Myocyte (in vitro differentiated cells): Measurements from ENCODE around the gene MAGI3. TPM values are rescaled to one million over a fixed set of nuclear protein-coding genes. Genes with fewer than 3 reads are reported as not detected.

Source experiments
- DNase-seq: peaks from one replicate; pipeline ENCODE4 v3.0.0-alpha.2; 2012; ENCODE audit warnings: low read depth
- total RNA-seq: library from RNA; depleted of rRNA; stranded (reverse); fragments of >200 nt; gene quantifications from 2 replicates; pipeline ENCODE4 v1.2.3, GENCODE V29; 2014

Gene MAGI3
- total RNA-seq, 1 donor from 2014 or later = 8.4 TPM

DNA sequence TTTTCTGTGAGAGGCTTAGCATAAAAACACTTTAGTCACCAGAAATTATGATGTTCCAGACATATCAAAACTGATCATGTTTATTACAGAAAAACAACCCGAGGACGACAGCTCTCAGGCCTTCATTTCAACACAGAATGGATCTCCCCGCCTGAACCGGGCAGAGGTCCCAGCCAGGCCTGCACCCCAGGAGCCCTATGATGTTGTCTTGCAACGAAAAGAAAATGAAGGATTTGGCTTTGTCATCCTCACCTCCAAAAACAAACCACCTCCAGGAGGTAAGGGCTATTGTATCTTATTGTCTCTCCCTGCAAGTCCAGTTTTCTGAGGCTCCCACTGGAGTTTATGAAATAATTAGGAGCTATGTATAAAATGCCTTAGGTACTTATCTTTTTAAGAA, 263.4 kb downstream of the MAGI3 start:
- no peak for DNase-seq

DNA sequence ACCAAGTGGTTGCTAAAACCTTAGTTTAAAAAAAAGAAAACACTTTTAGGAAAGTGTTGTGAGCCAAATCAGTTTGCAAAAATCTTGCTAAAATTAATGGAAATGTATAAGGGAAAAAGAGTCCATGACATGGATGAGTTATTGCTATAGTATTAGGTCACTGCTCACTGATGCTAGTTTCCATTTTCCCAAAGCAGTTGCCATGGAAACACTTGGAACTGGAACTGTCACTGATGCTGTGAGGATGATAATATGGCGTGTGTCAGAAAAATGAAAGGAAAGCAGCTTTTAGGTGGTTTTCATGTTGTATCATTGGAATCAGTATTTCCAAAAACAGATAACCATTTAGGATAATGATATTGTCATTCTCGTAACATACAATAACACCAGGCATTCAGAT, 264.6 kb downstream of the MAGI3 start:
- DNase-seq = no peak

DNA sequence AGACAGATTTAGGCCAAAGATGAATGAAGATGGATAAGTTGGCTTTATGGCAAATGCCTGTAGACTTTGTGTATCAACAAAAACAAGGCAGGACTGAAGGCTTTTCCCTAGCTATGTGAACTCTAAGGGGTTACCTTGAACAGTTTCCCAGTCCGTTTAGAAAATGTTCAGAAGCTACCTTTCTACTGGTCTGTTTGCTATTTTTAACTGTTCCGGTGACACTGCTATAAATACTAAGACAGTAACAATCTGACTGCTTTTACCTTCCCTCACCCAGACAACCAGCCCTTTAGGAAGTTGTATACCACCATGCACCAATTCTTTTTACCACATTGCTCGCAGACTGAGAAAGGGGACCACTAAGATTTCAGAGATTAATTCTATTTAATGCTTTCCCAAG, 266.8 kb downstream of the MAGI3 start:
- DNase-seq = no peak

DNA sequence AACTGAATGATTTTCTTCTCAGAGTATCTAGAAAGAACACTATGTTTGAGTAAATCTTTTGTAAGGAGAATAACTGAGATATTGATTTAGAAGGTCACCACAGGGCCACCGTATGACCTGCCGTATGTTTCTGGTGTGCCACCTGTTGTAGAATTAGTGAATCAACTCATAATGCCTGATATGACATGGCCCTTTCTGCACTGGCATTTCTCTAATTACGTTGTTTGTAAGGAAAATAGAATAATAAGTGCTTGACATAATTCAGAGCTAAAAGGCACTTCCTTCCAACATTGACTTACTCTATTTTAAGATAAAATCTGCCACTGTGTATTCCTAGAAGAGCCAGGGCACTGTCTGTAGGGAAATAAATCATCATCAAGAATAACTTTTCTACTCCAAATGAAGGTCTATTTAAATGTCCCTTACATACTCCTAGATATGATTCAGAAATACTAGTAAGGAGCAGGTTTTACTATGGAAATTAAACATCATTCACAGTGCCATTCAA, 267.3 kb downstream of the MAGI3 start:
- no peak for DNase-seq

DNA sequence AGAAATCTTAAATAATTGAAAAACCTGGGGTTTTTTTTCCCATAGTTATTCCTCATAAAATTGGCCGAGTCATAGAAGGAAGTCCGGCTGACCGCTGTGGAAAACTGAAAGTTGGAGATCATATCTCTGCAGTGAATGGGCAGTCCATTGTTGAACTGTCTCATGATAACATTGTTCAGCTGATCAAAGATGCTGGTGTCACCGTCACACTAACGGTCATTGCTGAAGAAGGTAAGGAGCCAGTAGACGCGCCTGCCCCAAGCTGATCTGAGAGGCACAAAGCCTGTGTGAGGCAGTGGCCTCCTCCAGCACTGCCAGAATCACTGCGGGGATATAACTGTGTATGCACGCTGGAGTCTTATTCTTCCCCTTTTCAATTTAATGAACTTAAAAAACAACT, 268.7 kb downstream of the MAGI3 start:
- no peak for DNase-seq

DNA sequence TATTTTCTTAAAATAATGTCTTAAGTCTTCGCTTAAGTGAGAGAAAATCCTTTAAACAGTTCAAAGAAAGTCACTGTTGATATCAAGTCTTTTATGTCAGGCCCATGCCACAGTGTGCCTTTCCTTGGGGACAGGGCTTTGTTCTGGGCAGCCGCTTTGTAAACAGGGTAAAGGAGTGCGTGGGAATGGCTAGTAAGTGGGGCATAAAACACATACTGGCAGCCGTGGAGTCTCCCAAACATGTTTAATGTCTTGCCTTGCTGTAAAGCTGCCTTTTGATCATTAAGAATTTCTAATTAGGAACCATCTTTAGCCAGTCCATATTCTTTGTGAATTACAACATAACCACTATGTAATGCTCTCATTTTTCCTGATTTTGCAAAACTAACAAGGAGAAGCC, 269.2 kb downstream of the MAGI3 start:
- DNase-seq = no peak

DNA sequence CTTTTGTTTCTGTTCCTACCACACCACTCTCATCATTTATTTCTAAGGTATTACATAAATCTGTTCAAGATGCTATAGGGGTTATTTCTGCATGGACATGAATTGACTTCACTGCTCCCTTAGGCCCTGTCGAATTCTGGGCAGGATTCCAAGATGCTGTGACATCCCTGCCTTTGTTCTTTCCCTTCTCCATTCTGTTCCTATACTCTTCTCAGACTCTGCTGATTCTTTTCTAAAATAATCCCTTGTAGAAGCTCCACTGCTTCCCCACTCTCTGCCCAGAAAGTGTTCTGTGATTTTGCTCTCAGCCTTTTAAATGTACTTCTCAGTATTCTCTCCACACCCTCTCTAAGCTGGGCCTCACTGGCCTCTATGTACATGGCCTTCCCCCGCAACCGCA, 269.8 kb downstream of the MAGI3 start:
- DNase-seq = no peak

DNA sequence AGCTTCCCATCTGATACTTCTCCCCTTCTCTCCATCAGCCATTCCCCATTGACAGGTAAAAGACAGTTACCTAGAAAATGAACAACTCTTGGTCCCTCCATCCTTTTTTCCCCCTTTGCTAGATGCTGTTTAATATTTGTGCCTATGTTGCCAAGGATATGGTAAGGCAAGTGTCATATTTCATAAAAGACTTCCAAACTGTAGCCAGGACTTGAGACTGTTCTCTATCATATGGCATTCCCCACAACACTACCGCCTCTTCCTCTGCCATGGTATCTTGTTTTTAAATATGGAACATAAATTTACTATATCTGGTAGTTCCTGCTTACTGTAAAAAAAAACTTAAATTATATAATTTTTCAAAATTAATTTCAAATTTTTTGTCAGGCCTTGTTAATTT, 271.8 kb downstream of the MAGI3 start:
- DNase-seq = peak; percentile 14

DNA sequence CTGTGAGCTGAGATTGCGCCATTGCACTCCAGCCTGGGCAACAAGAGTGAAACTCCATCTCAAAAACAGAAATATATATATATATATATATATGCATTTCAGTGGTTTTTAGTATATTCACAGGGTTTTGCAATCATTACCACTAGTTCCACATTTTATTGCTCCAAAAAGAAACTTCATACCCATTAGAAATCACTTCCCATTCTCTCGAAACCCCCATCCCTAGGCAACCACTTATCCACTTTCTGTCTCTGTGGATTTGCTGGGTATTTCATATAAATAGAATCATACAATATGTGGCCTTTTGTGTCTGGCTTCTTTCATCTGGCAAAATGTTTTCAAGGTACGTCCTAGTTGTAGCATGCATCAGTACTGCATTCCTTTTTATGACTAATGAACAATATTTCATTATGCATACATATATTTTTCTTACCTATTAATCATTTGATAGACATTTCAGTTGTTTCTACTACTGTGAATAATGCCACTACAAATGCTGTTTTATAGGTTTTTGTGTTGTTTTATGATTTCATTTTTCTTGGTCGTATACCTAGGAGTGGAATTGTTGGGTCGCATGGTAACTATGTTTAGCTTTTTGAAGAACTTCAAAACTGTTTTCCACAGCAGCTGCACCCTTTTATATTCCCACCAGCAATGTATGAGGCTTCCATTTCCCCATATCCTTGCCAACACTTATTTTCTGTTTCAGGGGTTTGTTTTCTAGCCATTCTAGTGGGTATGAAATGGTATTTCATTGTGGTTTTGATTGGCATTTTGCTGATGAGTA, 273.0 kb downstream of the MAGI3 start:
- DNase-seq = peak; percentile 65

DNA sequence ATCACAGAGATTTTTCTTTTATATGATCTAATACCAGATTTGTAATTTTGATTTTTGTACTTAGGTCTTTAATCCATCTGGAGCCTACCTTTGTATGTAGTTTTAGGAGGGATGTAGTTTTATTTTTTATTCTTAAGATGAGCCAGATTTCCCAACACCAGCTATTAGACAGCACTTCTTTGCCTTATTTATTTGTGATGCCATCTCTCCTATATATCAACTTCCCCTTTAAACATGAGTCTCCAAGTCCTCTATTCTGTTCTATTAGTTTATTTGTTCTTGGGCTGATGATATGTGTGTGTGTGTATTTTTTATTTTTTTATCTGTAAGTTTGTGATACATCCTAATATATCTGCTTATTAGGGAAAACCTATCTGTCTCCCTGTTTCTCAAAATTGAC, 274.8 kb downstream of the MAGI3 start:
- DNase-seq = no peak

DNA sequence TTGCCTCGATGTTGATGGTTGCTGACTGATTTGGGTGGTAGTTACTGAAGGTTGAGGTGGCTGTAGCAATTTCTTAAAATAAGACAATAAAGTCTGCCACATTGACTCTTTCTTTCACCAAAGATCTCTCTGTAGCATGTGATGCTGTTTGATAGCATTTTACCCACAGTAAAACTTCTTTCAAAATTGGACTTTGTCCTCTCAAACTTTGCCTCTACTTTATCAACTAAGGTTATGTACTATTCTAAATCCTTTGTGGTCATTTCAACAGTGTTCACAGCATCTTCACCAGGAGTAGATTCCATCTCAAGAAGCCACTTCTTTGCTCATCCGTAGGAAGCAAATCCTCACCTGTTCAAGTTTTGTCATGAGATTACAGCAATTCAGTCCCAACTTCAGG, 275.8 kb downstream of the MAGI3 start:
- no peak for DNase-seq

DNA sequence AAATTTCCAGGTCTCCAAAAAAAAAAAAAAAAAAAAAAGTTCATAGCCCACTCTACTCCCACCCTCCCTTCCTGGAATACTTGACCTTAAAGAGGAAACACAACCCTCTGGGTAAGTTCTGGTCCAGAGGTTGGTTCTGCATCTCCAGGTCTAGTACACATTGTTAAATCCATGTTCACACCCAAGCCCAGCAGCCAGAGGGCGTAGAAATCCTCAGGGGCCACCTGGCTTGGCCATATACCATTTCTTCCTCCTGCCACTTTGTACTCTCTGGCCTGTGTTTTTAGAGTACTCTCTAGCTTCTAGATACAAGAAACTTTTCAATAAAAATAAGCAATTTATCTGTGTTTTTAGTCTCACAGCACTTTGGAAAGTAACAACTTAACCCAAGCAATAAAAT, 279.7 kb downstream of the MAGI3 start:
- no peak for DNase-seq

DNA sequence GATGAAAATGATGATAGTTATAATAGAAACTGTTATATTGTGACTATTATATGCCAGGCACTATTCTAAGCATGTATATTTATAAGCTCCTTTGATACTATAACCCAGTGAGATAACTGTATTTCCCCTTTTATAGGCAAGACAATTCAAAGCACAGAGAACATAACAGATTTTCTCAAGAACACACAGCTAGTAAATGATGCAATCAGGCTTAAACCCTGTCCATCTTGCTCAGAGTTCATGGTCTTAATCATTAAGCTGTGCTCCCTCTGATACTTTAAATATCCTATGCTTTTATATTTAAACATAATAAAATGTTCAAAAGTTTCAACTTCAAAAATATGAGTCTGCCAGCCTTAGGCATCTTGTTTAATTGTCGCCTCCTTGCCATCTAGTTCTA, 280.3 kb downstream of the MAGI3 start:
- DNase-seq = no peak

DNA sequence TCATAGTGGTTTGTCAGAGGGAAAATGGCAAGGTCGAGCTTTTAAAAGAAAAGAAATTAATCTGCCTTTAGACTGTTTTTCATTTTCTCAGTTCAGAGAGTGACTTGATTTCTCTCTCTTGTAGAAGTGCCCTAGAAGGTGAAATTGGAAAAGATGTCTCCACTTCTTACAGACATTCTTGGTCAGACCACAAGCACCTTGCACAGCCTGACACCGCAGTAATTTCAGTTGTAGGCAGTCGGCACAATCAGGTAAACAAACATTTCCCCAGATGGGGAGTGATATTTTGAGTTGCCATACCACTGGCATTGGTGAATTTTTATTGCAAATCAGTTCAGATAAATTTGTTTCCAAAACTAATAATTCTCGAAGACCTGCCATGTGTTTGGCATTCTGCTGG, 282.2 kb downstream of the MAGI3 start:
- no peak for DNase-seq

DNA sequence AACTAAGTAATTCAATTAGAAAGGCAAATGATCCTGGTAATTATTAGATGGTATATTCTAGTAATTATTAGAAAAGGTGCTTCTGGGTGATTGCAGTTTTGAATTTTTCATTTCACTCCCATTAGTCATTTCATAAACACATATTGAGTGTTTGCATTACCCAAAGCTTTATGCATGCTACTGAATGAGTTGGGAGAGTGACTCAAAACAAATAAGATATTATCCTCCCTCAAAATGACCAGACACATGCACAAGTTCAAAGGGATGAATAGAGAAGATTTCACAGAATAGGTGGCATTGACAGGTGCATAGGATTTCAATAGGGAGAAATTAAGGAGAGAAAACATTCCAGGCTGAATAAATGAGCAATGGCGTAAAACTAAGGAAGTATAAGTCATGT, 284.3 kb downstream of the MAGI3 start:
- DNase-seq = no peak

DNA sequence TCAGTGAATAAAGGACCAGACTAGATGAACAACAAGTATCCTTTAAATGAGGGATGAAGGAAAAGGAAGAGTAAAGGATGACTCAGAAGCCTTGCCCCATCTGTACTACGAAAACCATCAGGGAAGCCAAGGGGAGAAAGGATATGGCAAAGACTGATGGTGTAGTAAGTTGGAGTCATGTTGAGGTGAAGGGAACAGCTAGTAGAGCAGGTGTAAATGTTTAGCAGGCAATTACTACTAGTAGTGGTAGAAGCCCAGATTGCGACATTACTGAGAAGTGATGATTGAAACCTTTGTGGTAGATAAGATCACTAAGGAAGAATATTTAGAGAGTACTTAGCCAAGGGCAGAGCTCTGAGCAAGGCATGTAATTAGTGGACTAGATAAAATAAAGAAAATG, 285.0 kb downstream of the MAGI3 start:
- no peak for DNase-seq

DNA sequence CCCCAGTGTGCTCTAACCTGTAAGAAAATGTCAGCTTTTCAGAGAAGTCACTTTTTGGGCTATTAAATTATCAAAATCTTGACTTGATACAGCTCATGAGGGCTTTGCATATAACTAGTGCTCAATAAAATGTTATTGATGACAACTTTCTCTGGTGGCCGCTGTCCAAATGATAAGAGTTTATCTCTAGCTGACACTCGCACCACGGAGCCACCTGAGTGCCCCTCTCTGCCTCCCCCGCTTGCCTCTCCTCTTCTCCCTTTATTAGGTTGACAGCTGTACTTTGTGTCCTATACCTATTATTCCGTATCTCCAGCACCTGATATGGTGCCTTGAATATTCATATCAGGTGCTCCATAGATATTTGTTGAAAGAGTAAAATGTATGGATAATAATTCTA, 286.2 kb downstream of the MAGI3 start:
- no peak for DNase-seq

DNA sequence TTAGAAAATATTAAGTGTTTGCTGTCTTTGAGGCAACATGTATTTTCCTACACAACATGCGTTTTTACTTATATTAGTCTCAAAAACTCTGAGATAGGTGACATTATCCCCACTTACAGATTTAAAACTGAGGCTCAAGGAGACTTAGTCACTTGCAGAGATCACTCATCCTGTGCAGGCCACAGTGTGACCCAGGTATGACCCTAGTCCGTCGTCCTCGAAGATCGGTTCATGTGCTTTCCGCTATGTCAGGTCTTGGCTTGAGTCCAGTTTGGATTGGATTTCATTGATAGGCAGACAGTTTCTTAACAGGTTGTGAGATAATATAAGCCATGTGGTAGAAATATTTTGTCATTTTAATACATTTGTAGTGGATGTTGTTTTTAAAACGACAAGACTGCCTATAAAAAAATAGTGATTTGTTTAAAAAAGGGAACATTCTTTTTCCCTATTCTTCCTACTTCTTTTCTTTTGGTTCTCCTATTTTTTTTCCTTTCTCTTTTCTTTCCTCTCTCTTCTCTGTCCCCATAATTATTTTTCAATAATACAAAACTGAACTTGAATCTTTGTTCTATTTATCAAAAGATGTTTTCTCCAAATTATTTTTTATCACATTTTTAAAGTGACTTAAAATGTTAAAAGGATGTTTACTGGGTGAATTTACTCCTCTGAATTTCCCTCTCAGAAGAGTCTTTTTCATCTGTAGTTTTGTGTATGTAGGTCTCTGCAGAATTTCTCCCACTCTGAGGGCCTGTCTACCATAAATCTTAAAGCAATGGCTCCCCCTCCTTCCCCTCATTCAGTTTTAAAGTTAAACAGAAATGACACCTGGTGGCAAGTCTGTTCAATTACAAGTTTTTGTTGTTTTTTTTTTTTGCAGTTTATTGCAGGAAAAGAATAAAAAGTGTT, 287.2 kb downstream of the MAGI3 start:
- peak; percentile 48 for DNase-seq

DNA sequence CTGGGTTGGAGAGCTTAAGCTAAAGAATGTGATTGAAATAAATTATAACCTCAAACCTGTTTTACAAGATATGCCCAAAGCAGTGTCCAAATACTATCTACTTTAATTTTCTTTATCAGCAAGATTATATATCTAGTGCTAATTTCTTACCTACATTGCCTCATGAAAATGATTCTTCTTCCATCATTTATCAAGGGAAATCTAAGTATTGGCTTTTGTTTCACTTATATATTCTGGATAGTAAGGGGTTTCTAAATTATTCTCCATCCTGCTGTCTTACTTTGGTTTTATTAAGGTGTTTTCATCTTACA, 287.8 kb downstream of the MAGI3 start:
- no peak for DNase-seq

DNA sequence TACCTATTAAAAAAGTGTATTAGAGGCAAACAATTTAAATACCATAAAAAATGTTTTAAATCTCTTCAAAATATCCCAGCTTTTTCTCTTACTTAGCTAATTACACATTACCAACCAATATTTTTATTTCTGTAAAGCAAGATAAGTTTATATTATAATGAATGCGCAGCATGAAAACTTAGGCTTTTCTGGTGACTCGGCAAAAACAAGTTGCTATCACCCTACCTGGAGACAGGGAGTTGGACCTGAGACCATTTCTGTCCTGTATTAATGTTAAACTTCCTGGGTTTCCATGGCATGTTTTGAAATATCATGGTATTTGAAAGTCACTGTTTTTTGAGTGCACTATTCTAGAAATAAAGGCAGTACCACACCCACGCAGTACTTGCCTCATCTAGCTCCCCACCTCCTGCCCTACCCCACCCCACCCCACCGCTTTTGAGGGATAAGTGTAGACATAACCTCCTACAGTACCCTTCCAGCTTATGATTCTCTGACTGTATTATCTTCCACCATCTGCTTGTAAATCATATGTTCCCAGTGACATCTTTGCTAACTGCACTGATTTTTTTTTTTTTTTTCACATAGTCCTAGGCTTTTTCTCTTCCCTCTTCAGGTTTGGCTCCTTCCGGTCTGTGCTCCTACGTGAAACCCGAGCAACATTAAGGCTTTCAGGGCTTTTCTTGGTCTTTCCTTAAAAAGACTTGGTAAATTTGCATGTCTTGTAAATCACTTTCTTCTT, 291.5 kb downstream of the MAGI3 start:
- no peak for DNase-seq

DNA sequence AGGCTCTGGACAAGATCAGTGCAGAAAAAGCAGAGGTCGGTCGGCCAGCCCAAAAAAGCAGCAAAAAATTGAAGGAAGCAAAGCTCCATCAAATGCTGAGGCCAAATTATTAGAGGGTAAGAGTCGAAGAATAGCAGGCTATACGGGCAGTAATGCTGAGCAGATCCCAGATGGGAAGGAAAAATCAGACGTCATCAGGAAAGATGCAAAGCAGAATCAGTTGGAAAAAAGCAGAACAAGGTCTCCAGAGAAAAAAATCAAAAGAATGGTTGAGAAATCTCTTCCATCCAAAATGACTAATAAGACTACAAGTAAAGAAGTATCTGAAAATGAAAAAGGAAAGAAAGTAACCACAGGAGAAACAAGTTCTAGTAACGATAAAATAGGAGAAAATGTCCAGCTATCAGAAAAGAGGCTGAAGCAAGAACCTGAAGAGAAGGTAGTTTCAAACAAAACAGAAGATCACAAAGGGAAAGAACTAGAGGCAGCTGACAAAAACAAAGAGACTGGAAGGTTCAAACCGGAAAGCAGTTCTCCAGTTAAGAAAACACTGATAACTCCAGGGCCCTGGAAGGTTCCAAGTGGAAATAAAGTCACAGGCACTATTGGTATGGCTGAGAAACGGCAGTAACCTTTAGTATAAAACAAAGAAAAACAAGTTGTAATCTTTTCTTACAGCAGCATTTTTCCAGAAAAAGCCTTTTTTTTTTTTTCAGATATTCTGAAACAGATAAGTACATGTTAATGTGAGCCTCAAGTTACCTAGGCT, 293.3 kb downstream of the MAGI3 start:
- DNase-seq = no peak
